ENCODE measurements around the gene MYOG.

Gene MYOG

GRCh38 chr1:203086992-203087763 is 1.4 kb upstream of the MYOG start:
- Histone ChIP-seq H3K27me3 (ENCODE audit: insufficient read depth, insufficient read length) (no peaks in the 10 kb centered on the region), H3K36me3 (ENCODE audit: insufficient read depth, insufficient read length, low read length) (no peaks in the 10 kb centered on the region), H3K9me3 (ENCODE audit: insufficient read depth, low read length) (no peaks in the 10 kb centered on the region), H3K4me1 (ENCODE audit: insufficient read depth, insufficient read length) (peaks cover 18% of the 10 kb centered on the region), H3K9ac (ENCODE audit: insufficient read length, low read depth) (no peak overlapping the region), H3K4me3 (ENCODE audit: insufficient read length, low read depth) (no peak overlapping the region)
- peak; percentile 27 for DNase-seq (ENCODE audit: low read depth, low spot score)
- TF ChIP-seq YY1 (IDR thresholded peaks at IDR 0.05; ENCODE audit: insufficient read depth, insufficient read length) (no peak), SUZ12 (IDR thresholded peaks at IDR 0.05; ENCODE audit: extremely low read depth, insufficient read depth, insufficient read length) (no peak), ZNF274 (IDR thresholded peaks at IDR 0.05; ENCODE audit: low read depth, low read length) (no peak)

- TF ChIP-seq YY1 (IDR thresholded peaks at IDR 0.05; ENCODE audit: insufficient read depth, insufficient read length) (no peak), SUZ12 (IDR thresholded peaks at IDR 0.05; ENCODE audit: extremely low read depth, insufficient read depth, insufficient read length) (no peak), ZNF274 (IDR thresholded peaks at IDR 0.05; ENCODE audit: low read depth, low read length) (no peak)
- no peaks in the 10 kb centered on the region for H3K36me3 ChIP-seq (ENCODE audit: insufficient read depth, insufficient read length, low read length)
- no peak overlapping the region for H3K9ac ChIP-seq (ENCODE audit: insufficient read length, low read depth)
- H3K4me3 ChIP-seq (ENCODE audit: insufficient read length, low read depth), result no peak overlapping the region
- peak; percentile 32 for DNase-seq (ENCODE audit: low read depth, low spot score)
- no peaks in the 10 kb centered on the region for H3K27me3 ChIP-seq (ENCODE audit: insufficient read depth, insufficient read length)
- H3K4me1 ChIP-seq (ENCODE audit: insufficient read depth, insufficient read length), result peaks cover 27% of the 10 kb centered on the region
- H3K9me3 ChIP-seq (ENCODE audit: insufficient read depth, low read length), result no peaks in the 10 kb centered on the region
Measured at GRCh38 chr1:203084588-203085527, 954 bp downstream of the MYOG start.

DNA sequence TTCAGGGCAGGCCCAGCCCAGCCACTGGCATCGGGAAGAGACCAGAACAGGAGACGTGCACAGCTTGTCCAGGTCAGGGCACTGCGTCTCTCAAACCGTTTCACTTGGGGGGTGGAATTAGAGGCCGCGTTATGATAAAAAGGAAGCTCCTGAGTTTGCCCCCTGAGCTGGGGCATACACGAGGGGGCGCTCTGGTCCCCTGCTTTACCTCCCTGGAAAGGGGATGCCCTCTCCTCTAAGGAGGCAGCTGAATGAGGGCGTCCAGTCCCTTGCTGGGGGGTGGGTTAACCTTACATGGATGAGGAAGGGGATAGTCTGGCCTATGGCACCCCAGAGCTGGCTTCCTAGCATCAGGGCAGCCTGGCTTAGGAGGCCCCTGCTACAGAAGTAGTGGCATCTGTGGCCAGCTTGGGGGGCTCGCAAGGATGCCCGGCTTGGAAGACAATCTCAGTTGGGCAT is 2.3 kb downstream of the MYOG start:
- no peak for TF ChIP-seq SUZ12 (IDR thresholded peaks at IDR 0.05; ENCODE audit: extremely low read depth, insufficient read depth, insufficient read length)
- no peak for TF ChIP-seq ZNF274 (IDR thresholded peaks at IDR 0.05; ENCODE audit: low read depth, low read length)
- TF ChIP-seq YY1 (IDR thresholded peaks at IDR 0.05; ENCODE audit: insufficient read depth, insufficient read length), result no peak
- no peaks in the 10 kb centered on the region for H3K9me3 ChIP-seq (ENCODE audit: insufficient read depth, low read length)
- no peak overlapping the region for H3K9ac ChIP-seq (ENCODE audit: insufficient read length, low read depth)
- DNase-seq (ENCODE audit: low read depth, low spot score), result no peak
- H3K36me3 ChIP-seq (ENCODE audit: insufficient read depth, insufficient read length, low read length), result no peaks in the 10 kb centered on the region
- H3K4me1 ChIP-seq (ENCODE audit: insufficient read depth, insufficient read length), result peaks cover 27% of the 10 kb centered on the region
- H3K4me3 ChIP-seq (ENCODE audit: insufficient read length, low read depth), result no peak overlapping the region
- no peaks in the 10 kb centered on the region for H3K27me3 ChIP-seq (ENCODE audit: insufficient read depth, insufficient read length)

DNA sequence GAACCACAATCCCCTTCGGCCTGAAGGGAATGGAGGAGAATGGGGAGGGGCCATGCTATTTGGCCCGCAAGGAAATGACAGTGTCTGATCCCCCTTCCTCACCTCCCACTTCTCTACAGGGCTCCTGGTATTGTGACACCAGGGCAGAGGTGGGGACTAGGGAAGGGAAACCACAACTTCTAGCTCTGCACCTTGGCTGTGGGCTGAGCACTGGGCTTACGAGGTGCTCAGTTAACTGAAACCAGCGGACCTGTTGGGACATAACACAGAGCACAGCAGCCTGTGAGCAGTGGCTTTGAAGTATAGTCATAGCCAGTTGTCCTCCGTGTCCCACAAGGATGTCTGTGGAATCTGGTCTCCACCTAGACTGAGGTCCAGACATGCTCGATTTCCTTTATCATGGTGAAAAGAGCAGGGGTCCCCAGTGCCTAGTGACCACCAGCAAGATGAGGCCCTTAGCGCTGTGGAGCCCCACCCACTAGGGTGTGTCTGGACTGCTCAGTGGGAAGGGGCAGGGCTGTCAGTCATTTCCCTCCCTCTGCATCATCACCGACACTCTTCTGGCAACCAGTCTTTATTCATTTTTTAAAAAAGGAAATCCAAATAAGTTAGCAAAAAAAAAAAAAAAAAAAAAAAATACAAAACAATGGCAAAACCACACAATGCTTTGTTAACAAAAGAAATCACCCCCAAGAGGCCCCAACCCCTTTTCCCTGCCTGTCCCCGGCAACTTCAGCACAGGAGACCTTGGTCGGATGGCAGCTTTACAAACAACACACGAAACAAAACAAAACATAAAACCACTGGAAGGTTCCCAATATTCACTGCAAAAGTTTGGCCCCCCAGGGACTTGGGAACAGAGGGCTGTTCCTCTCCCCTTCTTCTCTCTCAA is 3.0 kb downstream of the MYOG start:
- no peak for TF ChIP-seq YY1 (IDR thresholded peaks at IDR 0.05; ENCODE audit: insufficient read depth, insufficient read length)
- Histone ChIP-seq H3K36me3 (ENCODE audit: insufficient read depth, insufficient read length, low read length) (no peaks in the 10 kb centered on the region), H3K27me3 (ENCODE audit: insufficient read depth, insufficient read length) (no peaks in the 10 kb centered on the region), H3K4me3 (ENCODE audit: insufficient read length, low read depth) (no peak overlapping the region), H3K9ac (ENCODE audit: insufficient read length, low read depth) (no peak overlapping the region), H3K9me3 (ENCODE audit: insufficient read depth, low read length) (no peaks in the 10 kb centered on the region), H3K4me1 (ENCODE audit: insufficient read depth, insufficient read length) (peaks cover 27% of the 10 kb centered on the region)
- DNase-seq (ENCODE audit: low read depth, low spot score), result no peak

DNA sequence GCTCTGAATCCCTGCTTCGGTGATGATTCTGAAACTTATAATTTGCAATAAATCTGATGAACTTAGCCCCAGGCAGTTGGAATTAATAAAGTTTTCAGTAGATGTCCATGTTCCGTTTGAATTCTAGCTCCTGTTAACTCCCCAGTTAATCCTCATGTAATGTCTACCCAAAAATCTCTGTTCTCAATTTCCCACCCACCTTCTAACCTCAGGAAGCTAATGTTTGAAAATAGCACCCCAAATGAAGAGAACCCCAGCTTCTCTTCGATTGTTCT is 3.6 kb downstream of the MYOG start:
- TF ChIP-seq SUZ12 (IDR thresholded peaks at IDR 0.05; ENCODE audit: extremely low read depth, insufficient read depth, insufficient read length), result no peak
- no peak for TF ChIP-seq YY1 (IDR thresholded peaks at IDR 0.05; ENCODE audit: insufficient read depth, insufficient read length)
- TF ChIP-seq ZNF274 (IDR thresholded peaks at IDR 0.05; ENCODE audit: low read depth, low read length), result no peak
- no peak for DNase-seq (ENCODE audit: low read depth, low spot score)
- no peak overlapping the region for H3K4me3 ChIP-seq (ENCODE audit: insufficient read length, low read depth)
- H3K9me3 ChIP-seq (ENCODE audit: insufficient read depth, low read length), result no peaks in the 10 kb centered on the region
- H3K27me3 ChIP-seq (ENCODE audit: insufficient read depth, insufficient read length), result no peaks in the 10 kb centered on the region
- H3K4me1 ChIP-seq (ENCODE audit: insufficient read depth, insufficient read length), result peaks cover 27% of the 10 kb centered on the region
- H3K36me3 ChIP-seq (ENCODE audit: insufficient read depth, insufficient read length, low read length), result no peaks in the 10 kb centered on the region
- H3K9ac ChIP-seq (ENCODE audit: insufficient read length, low read depth), result no peak overlapping the region

DNA sequence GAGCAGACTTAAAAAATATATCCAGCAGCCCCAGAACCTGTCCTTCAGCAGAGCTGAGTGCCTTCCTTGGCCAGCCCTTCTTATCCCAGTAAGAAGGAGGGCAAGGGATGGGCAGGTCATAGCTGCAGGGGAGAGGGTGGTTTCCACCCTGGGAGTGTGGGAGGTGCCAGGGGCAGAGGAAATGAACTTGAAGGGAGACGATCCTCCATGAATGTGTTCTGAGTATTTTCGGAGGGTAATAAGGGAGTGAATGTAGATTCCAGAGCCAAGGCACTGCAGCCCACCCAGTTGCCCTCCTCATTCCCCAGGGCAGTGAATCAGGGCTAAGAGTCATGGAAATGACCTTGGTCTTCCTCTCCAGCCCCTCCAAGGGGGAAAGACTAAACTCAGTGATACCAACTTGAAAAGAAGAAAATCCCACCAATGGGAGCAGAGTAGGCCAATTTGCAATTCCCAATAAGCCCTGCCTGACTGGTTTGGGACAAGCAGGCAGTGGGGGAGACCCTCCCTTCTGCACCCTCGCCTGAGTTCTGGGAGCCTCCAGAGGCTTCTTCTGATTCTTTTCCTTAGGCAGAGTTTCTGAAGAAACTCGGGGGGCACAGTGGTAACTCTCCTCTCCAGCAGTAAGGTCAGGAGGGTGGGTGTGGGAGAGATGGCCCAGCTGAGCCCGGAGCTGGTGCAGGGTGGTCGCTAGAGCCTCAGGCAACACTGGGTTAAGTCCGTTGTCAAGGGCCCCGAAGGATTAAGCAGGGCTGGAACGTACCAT is 4.2 kb downstream of the MYOG start:
- H3K4me3 ChIP-seq (ENCODE audit: insufficient read length, low read depth), result no peak overlapping the region
- H3K9ac ChIP-seq (ENCODE audit: insufficient read length, low read depth), result no peak overlapping the region

More for the DNA sequence above, 4.2 kb downstream of the MYOG start:
- no peaks in the 10 kb centered on the region for H3K9me3 ChIP-seq (ENCODE audit: insufficient read depth, low read length)
- no peaks in the 10 kb centered on the region for H3K27me3 ChIP-seq (ENCODE audit: insufficient read depth, insufficient read length)
- no peaks in the 10 kb centered on the region for H3K36me3 ChIP-seq (ENCODE audit: insufficient read depth, insufficient read length, low read length)
- peaks cover 27% of the 10 kb centered on the region for H3K4me1 ChIP-seq (ENCODE audit: insufficient read depth, insufficient read length)
- TF ChIP-seq ZNF274 (IDR thresholded peaks at IDR 0.05; ENCODE audit: low read depth, low read length), result no peak
- TF ChIP-seq YY1 (IDR thresholded peaks at IDR 0.05; ENCODE audit: insufficient read depth, insufficient read length), result no peak
- TF ChIP-seq SUZ12 (IDR thresholded peaks at IDR 0.05; ENCODE audit: extremely low read depth, insufficient read depth, insufficient read length), result no peak
- DNase-seq (ENCODE audit: low read depth, low spot score), result no peak
